Vagina (tissue), 2 donors: Measurements from ENCODE around the gene RNU7-1.

Experiments used
- CTCF ChIP-seq, 3 experiments: fragments of 450-650 bp in 2 of 3; fragments of 200-600 bp in 1 of 3; sonication (generic) in 1 of 3; IDR thresholded peaks; one replicate each; pipeline ENCODE4 v1.5.1; 2017 to 2019; ENCODE audit warnings: antibody characterized with exemption in 3 of 3, mild to moderate bottlenecking in 2 of 3, moderate library complexity in 2 of 3
- POLR2A ChIP-seq, 2 donors: fragments of 450-650 bp; IDR thresholded peaks; one replicate each; pipeline ENCODE4 v1.6.1; 2017; ENCODE audit warnings: antibody characterized with exemption in 2 of 2, mild to moderate bottlenecking in 2 of 2, moderate library complexity in 2 of 2

- no peak for TF ChIP-seq CTCF (IDR thresholded peaks at IDR 0.05)
- no peak for TF ChIP-seq POLR2A (IDR thresholded peaks at IDR 0.05)
These were observed 30.6 kb downstream of the RNU7-1 start for GRCh38 chr12:6974180-6974579.
